GM18520 (cell line): ENCODE results near the gene ARL15.

Experiments
- ATAC-seq: cut with Tn5 transposase; IDR thresholded peaks from one replicate; pipeline ENCODE4 v1.9.1; 2021; ENCODE audit not compliant: unreplicated experiment

ARL15 gene

DNA sequence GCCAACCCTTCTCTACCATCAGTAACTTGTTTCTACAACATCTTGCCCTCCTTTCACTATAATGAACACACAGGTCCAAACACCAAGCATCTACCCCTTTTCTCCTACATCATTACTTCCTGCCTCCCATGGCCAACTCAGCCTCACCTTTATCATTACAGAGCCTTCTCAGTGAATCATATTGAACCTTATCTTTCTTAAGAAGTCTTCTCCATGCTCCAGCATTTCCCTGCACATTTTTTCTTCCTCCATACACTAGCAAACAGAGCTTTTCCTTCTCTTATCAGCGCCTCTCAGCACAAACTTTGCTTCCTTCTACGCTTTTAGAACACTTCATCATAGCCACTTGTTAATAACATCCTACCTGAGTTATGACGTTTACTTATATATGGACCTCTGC, 148.2 kb downstream of the ARL15 start:
- no peak for ATAC-seq

DNA sequence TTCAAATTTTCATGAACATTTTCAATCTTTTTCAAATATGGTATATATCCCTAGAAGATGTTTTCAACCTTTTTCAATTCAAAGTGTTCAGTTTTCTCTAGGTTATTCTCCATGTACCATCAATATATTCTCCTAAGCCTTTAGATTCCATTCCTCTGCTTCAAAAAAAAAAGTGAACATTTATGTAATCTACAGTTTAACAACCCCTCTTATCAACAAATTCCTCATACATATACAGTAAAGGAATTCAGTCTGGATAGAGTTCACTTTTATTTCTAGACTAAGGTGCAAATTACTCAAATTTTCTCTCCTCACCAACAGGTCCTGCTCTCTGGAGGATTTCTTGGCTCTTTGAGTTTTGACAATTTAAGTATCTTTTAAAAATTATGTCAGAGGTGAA, 150.0 kb downstream of the ARL15 start:
- no peak for ATAC-seq

DNA sequence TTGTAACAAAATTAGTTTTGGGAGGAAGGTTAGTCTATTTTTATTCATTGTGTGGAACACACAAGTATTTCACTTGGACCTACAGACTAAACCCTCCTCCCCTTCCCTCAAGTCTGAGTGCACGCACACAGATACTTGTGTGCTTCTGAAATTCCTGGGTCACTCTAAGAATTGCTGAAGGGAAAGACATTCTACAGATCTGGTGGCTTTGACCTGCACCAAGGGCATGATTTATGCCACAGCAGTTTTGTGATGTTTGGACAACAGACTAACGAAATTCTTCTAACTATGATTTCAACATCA, 150.5 kb downstream of the ARL15 start:
- no peak for ATAC-seq

DNA sequence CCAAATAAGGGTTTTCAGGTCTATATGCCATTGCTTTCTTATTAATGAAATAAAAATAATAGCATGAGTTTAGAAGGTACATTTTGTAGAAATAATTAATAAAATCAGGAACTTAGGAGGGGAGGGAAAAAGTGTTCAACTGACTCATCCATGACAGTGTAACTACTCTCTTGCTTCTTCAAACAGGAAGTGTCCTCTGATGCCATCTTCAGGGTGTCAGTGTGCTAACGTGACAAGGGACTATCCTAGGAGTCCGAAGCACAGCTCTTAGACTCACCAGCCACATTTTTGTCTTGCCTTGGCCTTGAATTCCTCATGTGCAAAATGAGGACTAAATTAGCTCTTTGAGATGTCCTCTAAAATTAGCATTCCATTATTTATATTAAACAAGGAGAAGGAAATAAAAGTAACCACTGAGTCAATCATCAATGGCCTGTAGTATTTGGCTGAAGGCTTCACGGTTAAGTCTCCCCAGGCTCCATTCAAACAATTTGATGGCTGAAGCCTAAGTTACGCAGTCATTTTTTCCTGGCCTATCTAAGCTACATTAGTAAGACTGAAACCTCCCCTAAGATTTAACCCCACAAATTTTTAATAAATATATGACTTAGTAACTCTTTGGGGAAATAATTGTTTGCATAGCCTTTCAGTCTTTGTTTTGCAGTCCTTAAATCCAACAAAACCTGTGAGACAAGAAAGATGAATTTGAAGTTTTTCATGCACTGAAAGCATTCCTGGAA, 151.1 kb downstream of the ARL15 start:
- no peak for ATAC-seq

DNA sequence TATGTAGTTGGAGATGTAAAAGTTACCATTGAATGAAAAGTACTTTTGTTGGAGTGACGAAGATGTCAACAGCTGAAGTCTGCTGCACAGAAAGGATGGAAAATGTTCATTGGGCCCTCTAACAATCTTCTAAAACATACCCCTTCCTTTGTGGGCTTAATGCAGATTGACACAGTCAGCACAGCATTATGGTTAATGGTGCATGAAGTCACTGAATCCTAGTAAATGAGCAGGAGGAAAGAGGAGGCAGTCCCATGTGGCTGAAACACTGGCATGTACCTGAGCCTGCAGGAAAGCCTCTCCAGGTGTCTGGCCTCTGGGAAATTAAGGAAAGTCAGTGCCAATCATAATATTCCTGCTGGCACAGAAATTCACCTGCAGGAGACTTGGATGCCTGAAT, 153.8 kb downstream of the ARL15 start:
- ATAC-seq: no peak

DNA sequence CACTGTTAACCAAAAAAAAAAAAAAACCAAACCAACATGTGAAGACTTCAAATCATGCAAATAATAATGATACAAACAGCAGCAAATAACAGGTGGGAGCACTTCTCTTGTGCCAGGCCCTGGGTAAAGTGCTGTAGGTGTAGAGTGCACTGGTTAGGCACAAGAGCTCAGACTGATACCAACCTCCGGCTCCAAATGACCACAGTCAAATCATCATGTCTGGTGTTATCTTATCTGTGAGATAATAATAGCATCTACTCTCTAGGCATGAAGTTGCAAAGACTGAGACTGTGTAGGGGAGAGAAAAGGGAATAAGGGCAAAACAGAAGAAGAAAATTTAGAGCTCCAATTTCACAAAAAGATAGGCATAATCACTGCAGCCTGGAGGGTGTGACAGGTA, 159.5 kb downstream of the ARL15 start:
- no peak for ATAC-seq

DNA sequence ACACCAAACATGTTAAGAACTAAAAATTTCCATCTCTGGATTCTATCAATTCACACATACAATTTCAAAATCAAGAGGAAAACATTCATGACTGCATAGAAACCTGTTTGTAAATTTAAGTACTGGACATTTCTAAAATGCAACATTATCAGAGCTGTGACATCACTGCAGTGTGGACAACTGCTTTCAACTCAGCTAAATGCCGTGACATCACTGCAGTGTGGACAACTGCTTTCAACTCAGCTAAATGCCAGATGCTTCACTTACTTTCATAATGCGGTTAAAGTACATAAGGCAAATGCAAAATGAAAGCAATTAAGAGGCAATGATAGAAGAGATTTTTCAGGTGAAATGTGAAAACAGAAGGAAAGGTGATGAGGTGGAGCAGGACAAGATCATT, 161.5 kb downstream of the ARL15 start:
- ATAC-seq: no peak

DNA sequence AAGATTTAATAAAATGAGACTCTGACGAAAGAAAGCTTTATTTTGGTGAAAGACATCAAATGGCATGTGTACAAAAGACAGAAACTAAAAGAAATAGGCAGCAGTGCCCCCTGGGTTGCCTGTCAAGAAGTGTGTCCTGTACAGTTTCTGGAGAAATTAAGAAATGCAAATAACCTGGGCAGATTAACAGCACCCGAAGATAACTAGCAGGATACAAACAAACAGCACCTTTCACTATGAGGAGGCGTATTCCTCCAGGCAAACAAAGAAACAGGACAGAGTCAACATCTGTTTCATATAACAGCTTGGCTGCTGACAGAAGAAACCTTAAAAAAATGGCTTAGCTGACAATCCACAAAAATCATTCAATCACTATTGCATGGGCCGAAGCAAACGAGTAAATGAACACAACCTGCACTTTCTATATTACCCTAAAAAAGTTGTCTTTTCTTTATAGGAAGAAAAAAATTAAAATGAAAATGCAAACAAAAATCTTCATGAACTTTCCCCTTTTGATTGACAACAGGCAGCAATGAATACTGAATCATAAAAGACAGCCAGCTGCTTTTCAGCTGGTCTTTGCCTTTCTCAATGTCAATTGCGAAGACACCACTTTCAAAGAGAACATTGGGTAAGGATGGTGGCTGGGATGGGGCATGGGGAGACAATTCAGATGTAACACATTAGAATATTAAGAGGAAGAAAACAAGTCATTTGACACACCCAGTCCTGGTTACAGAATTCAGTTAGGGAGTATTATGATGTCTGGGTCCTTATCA, 162.1 kb downstream of the ARL15 start:
- ATAC-seq: no peak

DNA sequence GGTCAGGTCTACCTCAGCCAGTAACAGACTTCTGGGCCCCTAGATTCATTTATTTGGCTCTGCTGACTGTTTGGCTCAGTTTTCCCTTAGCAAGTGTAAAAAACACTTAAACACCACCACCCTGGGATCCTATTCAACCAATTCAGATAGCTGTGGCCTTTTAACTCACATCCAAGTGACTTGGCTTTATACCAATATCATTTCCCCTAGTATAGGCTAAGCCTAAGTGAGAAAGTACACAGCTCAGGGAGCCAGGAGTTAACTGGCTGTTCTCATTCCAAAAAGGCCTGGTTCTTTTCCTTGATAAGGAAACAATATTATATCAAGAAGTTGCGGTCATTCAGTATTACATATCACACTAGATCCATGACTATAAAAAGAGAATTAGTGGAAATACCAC, 163.5 kb downstream of the ARL15 start:
- no peak for ATAC-seq

DNA sequence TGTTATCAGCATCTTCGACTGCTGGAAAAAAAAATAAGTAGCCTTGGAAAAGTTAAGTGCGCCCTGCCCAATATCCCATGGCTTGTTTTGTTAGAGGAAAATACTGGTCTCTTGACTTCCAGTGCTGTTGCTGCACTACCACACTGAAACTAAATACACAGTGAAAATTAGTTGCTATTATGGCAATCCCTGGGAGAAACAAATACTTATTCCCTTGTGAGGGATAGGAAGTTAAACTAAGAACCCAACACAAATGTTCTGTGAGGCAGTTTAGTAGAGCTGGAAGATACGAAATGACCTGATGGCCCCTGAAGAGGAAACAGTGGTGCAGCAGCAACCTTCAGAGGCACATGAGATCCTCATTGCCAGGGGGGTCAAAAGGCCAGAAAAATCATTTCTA, 164.0 kb downstream of the ARL15 start:
- no peak for ATAC-seq

DNA sequence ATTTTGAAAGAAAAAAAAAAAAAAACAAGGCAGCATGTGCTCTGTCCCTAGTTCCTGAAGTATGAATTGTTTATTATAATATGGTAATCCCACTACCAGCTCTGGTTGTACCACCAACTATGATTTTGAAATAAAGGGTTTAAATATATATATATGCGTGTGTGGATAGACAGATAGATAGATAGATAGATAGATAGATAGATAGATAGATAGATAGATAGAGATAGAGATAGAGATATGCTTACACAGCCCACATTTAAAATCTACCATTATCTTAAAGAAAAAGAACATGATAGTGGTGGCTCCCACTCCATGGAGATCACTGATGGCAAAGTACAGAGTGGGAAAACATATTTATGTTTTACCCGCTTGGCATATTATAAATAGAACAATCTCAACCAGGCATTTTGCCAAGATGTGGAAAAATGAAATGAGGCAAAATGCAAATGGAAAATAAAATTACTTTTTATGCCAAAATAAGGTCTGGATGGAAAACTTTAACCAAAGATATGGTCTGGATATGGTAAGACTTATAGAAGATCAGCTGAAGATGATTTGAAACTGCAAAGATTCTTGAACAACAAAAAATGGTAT, 170.0 kb downstream of the ARL15 start:
- ATAC-seq: no peak

DNA sequence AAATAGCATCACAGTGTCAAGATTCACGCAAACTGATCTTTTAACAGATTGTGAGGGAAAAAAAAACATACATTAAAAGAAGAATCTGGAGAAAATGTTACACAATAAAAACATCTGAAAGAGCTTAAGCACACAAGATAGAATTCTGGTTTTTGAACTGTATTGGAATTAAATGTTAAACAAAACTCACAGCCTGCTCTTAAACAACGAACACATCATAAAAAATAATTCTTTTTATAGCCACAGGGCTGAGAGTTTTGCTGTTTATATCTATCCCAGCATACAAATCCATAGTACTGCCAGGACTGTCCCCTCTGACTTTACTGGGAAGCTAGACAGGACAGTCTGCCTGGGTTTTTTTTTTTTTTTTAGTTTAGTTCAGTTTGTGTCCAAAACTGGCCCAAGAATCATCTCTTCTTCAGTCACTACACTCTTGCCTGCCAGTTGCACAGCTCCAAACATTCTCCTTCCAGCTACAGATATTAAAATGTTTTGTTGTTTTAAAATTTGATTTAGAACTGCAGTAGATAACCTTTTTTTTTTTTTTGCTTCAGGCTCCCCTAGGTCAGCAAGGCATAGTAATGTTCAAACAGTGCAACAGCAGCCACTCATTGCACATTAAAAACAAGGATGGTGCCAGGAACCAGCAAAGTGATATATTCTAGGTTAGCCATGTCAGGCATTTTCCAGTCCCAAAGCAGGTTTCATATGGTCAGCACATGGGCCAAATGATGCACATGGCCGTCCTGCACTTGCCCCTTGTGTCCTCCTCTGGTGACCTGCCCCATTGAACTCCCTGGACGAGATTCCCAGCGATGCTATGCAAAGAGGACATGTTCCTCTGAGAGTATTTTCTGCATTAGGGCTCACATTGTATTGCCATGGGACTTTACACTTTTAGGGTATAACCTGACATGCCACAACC, 173.6 kb downstream of the ARL15 start:
- ATAC-seq: no peak

DNA sequence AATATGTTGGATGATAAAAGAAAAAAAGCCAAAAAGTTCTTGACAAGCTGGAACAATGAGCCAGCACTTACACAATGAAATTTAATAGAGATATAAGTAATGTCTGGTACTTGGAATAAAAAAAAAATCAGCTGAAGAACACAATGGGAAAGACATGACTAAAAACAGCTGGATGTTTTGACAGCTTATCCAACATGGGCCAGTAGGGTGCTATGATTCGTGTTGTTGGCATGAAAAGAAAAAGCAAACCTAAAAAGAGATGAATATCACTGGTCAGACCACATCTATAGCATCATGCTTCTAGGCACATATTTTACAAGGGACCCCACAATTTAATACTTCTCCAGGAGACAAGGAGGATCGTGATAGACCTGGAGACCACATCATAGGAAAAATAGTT, 175.3 kb downstream of the ARL15 start:
- no peak for ATAC-seq

DNA sequence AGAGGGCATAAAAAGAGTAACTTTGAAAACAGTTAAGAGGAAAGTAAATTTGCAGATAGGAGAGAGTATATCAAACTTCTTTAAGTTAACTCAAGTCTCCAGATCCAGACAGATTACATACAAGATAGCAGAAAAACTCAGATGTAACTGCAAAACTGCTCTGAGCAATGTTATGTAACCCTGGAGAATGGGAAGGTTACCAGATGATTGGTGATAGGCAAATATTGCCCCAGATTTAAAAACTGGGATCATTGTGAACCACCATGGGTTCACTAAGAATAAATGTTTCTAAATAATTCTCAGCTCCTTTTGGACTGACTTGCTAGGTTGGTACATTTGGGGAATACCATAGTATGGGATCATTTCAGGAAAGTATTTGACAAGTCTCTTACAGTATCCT, 176.5 kb downstream of the ARL15 start:
- no peak for ATAC-seq

DNA sequence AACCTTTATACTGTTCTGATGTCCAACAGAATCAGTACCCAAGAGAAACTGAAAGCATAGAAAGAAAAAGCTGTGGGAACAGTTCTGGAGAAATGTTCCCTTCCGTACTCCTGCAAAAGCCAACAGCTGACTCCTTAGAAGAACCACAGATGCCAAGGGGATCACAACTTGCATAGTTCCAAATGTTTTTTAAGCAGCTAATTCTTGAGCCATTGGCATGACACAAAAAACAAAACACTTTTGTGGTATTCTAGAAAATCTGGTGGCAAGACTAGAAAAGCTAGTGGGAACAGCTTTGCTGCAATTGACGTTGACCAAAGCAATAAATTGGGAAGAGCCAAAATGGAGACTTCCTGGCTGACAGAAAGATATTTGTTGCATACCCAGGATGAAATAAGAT, 189.9 kb downstream of the ARL15 start:
- ATAC-seq: no peak

DNA sequence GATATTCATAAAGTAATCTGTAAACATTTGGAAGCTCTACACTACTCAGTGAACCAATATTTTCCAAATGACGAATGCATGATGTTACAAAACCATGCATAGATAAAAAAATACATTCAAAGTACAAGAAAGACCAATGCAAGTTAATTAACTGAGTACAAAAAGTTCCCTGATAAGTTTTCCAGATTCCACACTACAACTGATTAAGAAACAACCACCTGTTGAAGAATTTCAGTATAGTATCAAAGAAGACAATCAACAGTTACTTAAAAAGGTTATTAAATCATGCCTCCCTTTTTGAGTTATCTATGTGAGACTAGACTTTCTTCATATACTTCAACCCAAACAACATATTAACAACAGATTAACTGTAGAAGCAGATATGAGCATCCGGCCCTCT, 192.4 kb downstream of the ARL15 start:
- no peak for ATAC-seq

DNA sequence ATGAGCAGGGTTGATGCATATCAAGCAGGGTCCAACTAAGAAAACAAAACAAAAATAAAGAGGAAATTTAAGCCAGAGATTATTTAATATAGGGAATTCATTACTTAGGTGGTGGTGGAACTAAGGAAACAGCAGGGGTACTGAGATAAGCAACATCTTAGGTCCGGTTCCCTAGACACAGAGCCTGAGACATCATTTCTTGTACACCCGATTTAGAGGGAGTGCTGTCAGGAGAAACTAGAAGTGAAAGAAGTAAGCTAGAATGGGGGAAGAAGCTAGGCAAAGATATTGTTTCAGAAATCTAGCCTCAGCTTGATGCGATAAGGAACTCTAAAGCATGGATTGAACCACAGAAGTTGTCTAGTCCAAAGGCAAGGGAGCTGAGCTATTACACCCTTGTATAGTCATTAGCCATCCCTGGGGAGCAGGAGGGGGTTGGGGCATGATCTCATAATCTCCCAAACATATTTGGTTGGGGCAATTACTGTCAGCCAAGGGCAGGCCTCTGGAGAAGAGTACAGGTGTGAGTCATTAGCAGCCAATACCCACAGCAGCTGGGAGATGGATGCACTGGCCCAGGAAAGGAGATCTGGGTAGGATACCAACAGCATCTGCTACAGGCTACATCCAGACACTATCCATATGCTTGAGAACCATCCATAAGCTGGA, 194.5 kb downstream of the ARL15 start:
- no peak for ATAC-seq

DNA sequence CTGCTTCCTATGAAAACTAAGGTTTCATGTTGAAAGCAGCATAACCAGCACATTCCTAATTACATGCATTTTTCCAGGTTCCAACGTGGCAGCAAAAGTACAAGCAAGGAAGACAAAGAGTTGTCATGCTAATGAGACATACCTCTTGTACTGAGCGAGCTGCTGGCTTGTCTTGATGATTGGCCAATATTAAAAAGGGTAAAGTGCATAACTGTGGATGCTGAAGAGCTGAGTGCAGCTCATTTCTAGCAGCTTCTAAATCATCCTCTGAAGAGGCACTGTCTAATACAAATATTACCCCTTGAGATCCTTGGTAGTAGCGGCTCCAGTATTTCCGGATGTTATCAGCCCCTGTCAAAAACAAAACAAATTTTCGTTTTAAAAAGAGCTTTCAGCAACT, 197.3 kb downstream of the ARL15 start:
- no peak for ATAC-seq

DNA sequence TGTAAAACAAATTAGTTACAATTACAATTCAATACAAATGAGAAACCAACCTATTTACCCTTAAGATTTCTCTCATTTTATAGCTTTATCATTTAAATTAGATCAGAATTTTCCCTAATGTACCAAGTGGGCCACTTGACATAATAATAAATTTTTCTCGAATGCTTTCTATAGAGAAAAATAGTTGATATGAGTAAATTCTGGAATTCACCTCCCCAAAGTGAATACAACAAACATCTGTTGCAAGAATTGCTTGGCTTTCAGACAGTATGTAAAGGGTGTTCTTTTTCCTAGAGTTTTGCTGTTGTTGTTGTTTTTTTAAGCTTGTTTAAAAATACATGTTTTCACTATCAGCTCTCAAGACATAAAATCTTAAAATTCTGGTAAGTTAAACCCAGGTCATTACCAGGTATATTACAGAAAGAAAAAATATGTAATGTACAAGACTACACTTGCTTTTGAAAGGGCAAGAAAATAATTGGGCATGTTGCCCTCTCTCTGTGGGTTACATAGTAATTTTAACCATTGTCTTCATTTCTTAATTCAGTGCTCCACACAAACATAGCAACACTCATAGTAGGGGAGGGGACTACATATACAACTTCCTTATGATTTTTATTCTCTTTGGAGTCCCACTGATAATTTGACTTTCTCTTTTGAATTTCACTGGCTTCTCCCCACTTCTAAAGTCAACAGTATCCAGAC, 200.6 kb downstream of the ARL15 start:
- no peak for ATAC-seq

DNA sequence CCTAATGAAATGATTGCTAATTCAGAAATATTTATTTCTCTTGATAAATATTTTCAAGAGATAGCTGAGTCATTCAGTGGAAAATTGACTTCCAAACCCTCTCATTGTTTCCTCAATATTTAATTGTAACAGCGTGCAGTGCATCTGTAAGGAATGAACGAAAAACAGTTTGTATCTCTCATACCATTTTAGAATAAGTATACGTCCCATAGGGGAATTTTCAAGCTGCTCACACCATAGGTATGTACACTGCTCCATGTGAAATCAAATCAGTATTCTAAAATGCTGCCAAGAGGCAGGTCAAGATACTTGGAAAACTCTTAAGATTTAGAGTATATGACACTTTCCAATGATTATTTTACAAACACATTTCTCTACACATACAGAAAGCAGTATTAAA, 202.2 kb downstream of the ARL15 start:
- ATAC-seq: no peak
